Bone marrow (tissue), 2 donors: ENCODE data around the gene KRABD2.
A peak's percentile ranks its signal among the peaks of the same experiment; 100 is the strongest.
"Not testable (repeated sequence)": the region's sequence is repeated elsewhere in the genome, so short reads cannot be mapped to it uniquely, and the experiment has no call there.

ENCODE experiments used
- DNase-seq, 2 donors: peaks; one replicate each; lab custom pipeline; 2025; lab: John Stamatoyannopoulos, UW

Gene KRABD2

DNA sequence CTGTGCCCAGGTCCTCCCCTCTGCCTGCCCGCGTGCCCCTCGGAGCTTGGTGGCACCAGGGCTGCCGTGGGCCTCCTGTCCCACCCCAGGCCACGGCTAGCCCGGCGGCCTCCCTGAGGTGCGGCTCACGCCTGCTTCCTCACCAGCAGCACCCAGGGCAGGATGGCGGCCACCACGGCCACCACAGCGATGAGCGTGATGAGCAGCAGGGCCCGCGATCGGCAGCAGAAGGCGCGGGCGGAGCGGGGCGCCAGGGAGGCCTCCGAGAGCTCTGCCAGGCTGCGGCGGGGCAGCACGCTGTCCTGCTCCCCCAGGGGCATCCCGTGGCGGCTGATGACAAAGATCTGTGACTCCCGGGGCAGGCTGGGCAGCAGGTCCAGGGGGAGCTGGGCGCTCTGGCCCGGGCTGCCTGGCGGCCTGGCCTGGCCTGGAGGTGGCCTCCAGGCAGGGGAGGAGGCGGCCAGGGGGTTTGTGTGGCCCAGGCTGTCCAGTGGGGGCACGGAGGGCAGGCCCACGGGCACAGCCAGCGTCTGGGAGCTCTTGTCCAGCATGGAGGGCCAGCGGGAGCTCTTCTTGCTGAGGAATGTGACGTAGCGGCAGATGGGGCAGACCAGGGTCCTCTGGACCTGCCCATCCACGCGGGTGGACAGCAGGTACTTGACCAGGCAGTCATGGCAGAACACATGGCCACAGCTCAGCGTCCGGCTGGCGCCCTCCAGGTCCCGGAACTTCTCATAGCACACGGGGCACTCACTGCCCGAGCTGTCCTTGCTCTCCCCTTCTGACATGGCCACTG is 16.4 kb upstream of the KRABD2 start:
- no peak for DNase-seq

DNA sequence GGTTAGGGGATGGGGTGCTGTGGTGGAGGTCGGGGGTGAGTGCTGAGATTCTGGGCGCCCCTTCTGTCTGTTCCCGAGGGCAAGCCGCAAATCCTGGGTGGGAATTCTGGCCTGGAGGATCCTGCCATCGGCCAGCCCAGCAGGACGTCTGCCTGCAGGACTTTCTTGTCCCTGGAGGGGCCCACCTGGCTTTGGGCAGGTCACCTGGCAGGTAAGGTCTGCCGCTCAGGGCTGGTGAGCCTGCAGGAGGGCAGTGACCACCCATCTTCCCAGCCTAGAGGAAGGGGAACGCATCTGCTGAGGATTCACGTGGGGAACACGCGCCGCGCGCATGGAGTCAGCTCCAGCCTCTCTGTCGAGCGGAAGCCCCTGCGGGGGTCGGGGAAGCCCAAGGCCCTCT is 15.8 kb upstream of the KRABD2 start:
- no peak for DNase-seq

DNA sequence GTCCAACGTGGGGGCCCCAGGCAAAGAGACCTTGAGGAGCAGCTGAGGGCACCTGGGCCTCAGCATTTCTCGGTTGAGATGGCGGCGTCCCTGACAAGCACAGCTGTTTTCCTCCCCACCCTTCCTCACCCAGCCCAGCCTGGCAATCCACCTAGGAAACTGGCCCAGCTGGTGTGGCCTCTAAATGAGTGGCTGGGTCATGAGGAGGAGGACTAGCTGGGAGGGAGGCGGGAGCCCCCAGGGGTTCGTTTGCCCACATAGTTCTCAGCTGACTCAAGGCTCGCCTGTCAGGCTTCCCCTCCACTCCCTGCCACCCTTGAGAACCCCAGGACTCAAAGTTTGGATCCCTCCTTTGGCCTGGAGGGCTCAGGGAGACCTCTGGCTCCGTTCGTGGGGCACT is 15.2 kb upstream of the KRABD2 start:
- no peak for DNase-seq

DNA sequence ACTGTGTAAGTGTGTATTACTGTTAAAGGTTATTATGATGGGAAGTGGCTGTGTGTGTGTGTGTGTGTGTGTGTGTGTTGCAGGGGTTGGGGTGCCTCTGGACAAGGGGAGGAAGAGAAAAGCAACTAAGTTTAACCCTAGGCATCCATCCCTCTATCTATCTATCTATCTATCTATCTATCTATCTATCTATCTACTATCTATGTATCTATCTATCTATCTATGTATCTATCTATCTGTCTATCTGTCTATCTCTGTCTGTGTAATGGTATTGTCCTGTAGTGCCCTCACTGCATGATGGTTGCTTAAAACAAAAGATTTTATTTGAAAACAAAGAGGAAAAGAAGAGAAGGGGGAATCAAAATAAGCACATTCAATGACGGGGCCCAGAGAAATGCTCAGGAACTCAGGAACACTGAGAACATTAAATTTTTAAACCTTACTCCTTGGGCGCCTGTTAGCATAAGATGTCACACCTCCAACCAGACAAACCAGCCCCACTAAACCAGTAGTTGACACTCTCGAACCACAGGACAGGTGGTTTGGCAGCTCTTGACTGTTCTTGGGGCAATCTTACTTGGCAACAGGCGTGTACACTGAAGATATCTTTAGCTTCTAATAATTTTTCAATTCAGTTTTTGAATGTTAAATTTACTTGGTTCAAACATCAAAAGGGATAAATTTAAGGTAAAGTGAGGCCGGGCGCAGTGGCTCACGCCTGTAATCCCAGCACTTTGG is 11.6 kb upstream of the KRABD2 start:
- no peak for DNase-seq

DNA sequence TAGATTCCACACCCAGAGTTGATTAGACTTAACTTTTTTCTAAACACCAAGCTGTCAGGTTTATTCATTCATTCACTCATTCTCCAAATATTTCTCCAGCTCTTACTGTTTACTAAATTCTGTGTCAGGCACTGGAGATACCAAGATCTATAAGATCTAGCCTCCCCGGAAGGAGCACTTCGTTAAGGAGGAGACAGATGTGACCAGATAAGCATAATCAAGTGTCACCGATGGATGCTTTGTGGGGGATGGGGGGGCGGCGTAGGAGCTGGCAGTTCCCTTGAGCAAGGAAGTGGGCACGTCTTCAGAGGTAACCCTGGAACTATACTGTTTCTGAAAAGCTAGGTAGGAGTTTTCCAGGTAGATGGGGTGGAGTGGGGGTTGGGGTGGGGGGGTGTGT is 10.3 kb upstream of the KRABD2 start:
- no peak for DNase-seq

DNA sequence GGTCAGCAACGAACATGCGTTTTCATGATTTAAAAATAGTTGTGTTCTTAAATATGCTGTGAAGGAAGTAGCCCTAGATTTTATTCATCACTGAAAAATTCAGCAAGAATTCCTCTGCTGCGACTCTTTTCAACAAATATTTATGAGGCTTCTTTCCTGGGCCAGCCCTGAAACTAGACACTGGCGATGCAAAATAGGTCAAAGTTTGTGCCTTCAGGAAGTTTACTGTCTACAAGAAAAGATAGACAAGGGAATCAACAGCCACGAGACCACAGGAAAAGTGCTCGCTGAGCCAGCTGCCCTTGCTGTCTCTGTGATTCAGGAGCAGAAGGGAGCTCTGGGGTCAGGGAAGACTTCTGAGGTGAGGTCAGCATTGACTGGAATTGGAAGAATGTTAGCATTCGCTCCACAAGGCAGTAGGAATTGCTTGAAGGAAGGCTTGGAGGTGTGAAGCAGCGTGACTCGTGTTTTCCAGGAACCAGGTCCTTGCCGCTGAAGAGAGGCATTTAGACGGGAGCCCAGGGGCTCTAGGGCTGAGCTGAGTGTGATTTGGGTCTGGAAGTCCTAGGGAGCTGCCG is 8.4 kb upstream of the KRABD2 start:
- no peak for DNase-seq

DNA sequence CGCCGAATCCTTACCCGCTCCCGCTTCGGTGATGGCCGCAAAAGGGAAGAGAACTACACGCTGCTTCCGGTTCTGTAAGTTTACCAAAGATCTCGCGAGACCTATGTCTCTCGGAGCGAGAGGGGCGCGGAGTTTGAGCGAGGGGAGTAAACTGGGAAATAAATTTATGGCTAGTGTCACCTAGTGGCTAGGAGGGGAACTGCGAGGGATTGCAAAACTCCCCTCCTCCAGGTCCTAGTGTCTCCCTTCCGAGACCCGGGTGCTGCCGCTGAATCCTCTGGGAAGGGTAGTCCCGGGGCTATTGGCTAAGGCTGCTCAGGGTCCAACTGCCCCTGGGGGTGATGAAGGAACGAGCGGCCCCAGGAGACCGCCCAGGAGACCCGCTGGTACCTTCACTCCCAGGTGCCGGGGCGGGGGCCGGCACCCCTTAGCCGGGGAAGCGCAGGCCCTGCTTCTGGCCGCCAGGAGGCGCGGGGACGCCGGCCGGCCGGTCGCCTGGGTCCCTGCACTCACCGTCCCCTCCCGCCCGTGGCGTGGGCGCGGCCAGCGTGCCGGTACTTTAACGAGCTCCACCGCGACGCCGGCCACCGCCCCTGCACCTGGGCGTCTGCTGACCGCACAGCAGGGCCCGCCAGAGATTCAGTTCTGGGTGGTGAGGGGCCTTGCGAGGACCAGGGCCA is 6.8 kb upstream of the KRABD2 start, which contains the start of gene RPL26:
RPL26 (minus strand) TSS at position 51 of the 680 bp plus-strand sequence. CDS start 883 bp downstream, outside the sequence.
- peak; percentile 89 to 96 for DNase-seq

DNA sequence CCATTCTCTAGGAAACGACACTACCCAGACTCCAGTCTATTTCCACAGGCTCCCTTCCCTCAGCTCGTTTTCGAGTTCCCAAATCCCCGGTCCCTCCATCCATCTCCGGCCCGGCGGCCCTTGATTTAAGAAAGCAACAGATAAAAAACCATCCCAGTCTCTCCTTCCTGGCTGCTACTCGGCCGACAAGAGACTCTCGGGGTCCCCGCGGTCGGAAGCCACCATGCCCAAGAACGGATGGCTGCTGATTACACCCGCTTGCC is 6.3 kb upstream of the KRABD2 start:
- no peak for DNase-seq

DNA sequence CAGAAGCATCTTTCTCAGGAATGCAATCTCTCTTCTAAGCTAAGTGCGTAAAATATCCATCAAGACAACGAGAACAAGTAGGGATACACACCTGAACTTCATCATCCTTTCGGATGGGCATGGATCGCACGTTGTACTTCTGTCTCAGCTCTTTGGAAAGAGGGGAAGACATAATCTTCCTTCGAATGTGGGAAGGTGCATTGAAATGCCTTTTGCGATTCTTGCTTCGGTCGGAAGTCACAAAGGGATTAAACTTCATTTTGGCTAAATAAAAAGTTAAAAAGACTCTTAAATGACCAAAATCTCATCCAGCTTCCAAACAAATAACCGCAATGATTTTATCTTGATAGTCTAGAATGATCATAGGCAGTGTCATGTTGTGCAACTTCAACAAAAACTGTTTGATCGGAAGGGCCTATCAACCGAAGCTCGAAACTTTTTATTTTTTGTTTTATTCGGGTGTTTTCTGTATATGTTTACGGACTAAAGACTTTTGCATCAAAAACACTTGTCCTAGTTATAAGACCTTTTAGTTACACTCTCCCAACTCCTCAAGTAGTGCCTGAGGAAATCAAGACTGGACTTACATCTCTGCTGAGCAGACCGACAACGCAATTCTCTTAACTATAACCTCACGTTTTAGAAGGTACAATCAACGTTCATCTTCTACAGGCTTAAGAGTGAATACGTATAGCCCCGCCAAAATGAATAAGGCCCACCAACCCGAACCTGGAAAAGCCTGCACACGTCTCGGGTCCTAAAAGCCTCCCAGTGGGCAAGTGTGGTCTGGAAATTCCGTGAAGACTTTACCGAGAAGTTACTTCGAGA is 5.8 kb upstream of the KRABD2 start:
- no peak for DNase-seq

DNA sequence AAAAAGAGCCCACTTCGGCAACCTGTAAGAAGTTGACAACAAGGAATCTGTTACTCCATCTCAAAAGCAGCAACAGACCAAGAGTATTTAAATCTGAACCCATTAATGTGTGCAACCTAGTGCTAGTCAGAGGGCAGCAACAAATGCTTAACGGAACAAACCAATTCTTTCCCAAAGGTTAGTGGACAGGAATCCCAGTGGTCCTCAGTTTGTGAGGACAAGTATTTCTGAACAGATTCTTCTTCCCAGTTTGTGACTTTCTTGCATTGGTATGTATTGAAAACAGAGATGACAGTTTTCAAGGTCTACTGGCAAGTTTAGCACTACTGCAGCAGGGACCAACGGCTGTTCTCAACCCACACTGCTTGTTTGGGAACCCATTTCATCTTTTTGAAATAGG is 3.5 kb upstream of the KRABD2 start:
- no peak for DNase-seq

DNA sequence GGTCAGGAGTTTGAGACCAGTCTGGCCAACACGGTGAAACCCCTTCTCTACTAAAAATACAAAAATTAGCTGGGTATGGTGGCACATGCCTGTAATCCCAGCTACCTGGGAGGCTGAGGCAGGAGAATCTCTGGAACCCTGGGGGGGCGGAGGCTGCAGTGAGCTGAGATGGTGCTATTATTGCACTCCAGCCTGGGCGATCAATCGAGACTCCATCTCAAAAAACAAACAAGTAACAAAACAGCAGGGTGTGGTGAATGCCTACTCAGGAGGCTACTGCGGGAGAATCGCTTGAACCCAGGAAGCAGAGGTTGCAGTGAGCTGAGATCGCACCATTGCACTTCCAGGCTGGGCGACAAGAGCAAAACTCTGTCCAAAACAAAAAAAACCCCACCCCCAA is 1.6 kb upstream of the KRABD2 start:
- not testable (repeated sequence) for DNase-seq

DNA sequence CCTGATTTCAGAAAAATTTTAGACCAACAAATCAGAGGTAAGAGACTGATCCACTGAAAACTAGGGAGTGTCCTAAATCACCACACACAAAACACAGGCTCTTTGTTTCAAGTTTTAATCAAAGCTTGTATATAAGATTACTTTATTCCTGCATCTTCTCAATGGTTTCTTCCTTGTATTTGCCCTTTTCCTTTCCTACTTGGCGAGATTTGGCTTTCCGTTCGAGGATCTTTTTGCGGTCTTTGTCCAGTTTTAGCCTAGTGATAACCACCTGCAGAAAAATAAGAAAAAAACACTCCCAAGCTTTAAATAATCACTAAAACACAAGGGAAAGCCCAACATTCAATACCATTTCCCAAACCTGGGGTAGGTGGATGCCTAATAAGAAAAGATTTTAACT is 918 bp upstream of the KRABD2 start:
- no peak for DNase-seq

DNA sequence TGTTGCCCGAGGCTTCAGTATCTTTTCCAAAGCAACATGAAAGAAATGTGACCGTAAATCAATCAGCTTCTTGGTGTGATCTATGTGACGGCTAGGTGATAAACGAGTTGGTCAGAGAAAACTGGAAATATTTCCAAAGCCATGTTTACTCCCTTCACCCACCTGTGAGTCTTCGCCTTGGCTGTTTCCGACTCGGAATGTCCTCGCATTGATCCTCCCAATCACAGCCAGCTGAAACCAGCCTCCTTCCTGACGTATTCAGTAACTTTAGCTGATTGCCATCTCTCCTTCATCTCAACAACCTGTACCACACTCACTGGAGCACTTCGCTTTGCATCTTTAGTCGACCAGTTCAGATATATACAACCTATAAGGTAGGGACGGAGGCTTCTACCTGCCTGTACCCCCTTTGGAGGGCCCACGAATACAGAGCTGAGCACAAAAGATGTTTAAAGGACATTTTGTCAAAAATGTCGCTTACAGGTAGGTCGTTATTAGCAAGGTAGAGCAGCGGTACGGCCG is 705 bp downstream of the KRABD2 start:
- no peak for DNase-seq

DNA sequence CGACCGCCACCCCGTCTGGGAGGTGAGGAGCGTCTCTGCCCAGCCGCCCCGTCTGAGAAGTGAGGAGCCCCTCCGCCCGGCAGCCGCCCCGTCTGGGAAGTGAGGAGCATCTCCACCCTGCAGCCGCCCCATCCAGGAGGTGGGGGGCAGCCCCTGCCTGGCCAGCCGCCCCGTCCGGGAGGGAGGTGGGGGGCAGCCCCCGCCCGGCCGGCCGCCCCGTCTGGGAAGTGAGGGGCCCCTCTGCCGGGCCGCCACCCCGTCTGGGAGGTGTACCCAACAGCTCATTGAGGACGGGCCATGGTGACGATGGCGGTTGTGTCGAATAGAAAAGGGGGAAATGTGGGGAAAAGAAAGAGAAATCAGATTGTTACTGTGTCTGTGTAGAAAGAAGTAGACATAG is 2.6 kb downstream of the KRABD2 start:
- not testable (repeated sequence) for DNase-seq

DNA sequence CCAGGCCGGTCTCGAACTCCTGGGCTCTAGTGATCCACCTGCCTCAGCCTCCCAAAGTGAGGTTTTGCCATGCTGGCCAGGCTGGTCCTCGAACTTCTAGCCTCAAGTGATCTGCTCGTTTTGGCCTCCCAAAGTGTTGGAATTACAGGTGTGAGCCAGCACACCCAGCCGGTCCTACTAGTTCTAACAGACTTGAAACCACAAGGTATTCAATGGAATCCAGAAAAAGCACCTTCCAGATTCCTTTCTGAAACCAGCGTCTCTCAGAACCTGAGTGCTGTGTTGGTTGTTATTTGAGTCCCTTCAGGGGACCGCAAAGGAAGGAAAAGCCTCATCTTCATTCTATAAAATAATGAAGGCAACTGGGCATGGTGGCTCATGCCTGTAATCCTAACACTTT is 4.1 kb downstream of the KRABD2 start:
- DNase-seq: no peak

DNA sequence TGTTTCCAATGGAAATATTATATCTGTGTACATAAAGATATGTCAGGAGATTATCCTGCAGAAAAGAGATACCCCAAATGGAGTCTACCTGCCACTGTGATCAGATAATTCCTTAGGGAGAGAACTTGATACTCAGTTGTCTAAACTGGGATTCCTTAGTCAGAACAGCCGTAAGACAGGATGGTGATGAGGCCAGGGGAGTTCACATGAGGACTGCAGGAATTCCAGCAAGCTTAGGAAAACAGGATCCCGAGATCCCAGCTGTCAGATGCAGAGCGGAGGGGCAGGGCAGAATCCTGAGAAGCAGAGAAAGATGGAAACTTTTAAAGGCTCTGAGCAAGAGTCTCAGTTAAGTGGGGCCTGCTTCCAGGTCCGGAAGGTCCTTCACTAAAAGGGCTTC is 4.7 kb downstream of the KRABD2 start:
- DNase-seq: no peak

DNA sequence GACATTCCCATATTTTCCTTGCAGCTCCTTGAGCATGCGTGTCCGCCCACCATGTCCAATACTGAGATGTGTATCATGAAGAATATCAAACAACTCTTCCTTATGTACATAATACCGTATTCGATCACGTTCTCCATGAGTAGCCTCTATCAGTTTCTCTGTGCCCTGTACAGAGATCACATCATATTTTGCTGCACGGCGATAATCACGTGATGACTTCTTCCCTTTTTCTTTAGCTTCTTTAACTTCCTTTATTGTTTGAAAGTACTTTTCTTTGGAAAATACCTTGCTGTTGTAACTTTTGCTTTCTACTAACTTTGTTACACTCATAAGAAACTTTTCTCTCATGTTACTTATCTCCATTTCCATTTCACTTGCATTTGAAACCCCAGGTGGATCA is 6.6 kb downstream of the KRABD2 start:
- DNase-seq: peak in 1 of 2 donors; percentile 39

DNA sequence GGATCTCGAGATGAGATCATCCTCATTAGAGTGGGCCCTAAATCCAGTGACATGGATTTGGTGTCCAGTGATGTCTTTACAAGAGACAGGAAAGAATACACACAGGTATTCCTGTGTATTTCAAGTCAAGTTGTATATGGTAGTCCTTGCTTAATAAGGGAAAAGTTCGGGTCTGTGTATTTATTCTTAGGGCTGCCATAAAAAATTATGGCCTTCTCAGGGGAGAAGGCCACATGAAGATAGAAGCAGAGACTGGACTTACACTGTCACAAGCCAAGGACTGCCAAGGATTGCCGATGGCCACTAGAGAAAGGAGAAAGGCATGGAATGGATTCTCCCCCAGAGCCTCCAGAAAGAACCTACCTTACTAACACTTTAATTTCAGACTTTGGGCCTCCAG is 8.3 kb downstream of the KRABD2 start:
- DNase-seq: no peak

DNA sequence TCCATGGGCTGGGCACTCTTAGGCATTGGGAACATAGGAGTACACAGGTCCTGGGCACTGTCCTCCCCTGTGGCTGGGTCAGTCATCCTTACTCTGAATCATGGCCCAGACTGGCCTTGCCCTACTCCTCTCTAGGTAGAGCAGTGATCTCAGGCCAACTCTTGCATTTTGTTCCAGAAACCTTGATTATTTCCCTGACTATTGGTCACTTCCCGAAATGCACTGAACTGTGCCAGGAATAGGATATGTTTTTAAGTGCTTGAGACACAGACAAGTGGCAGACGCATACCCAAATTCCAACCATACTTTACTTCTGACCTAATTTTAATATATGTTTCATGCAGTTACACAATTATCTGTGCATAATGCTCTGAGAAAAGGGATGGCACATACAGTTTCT is 10.3 kb downstream of the KRABD2 start:
- no peak for DNase-seq

DNA sequence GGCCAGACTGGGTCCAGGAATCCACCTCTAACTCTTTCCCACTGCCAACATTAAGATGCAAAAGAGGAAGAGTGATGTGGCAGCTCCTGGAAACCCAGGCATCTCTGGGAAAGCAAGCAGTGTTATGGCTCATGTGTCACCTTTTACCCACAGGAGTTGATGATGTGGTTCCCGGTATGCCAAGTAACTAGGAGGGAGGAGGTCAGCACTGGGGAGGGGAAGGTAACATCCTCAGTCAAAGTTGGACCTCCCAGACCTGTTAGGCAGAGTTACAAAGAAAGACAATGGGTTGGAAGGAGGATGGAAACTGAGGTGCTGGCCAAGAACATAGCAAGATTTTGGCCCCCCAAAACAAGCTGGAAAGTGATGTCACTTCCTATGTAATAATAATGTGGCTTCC is 11.4 kb downstream of the KRABD2 start:
- DNase-seq: no peak

DNA sequence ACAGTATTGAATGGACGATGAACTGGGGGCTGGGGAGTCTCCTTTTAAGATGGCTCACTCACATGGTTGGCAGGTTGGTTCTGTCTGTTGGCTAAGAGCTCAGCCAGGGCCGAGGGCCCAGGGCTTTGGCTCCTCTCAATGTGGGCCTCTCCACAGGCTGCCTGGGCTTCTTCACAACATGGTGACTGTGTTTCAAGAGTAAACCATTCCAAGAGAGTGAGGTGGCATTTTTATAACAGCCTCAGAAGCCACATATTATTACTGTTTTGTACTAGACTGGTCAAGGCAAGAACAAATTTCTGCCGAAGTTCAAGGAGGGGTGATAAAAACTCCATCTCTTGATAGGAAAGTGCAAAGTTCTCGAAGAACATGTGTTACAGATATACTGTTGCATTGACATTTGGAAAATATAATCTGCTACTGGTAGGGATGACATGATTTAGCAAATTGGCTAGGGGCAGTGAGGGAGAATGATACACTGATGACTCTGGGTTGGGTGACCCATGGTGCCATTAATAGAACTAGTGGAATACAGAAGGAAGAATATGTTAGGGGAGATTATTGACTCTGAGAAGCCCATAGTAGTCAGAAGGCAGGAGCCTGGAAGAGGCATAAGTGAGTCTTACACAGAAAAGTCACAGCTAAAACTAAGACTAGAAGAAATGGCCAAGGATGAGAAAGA is 13.7 kb downstream of the KRABD2 start:
- DNase-seq: no peak
